HCT116 (cell line): Measurements from ENCODE around the gene UCHL5. TPM values are rescaled to one million over a fixed set of nuclear protein-coding genes. Genes with fewer than 3 reads are reported as not detected.

Source experiments
- ATAC-seq: fragments of 200-7000 bp; cut with Tn5 transposase; 2 replicates; pipeline ENCODE4 v1.9.1; 2020; ENCODE audit warnings: mild to moderate bottlenecking, moderate library complexity
- BruUV-seq: library from RNA; stranded (reverse); fragments of 400-500 nt; replicated peaks from 2 replicates; lab custom pipeline; 2021; lab: Mats Ljungman, UMichigan
- CTCF ChIA-PET: fragments of 300-600 bp; sonication (Branson Sonifier 250); formaldehyde crosslinking; loops from one replicate; lab custom pipeline; 2021; ENCODE audit warnings: antibody characterized with exemption; lab: Charles Lee
- POLR2A ChIA-PET: fragments of 300-600, 350-600 bp; sonication (Branson Sonifier 250); formaldehyde crosslinking; loops from one replicate; lab custom pipeline; 2021; ENCODE audit warnings: antibody characterized with exemption; lab: Charles Lee
- RAD21 ChIA-PET, 2 experiments: fragments of 300-600 bp; sonication (Branson Sonifier 250); formaldehyde crosslinking; loops; one replicate each; lab custom pipeline; 2023; ENCODE audit warnings: low total read pairs in 2 of 2; ENCODE audit not compliant: uncharacterized antibody in 2 of 2, unreplicated experiment in 2 of 2, low non-redundant PET in 1 of 2; lab: Charles Lee
- DNase-seq: peaks from one replicate; pipeline ENCODE4 v3.0.0-alpha.2; 2010; ENCODE audit warnings: low read depth, low spot score
- H2AFZ ChIP-seq: fragments of 200-600 bp; shearing (Covaris generic), sonication (generic); 2 replicates; pipeline ENCODE4 v1.6.1; 2017; ENCODE audit warnings: low read depth, mixed run types, mixed read lengths, antibody characterized with exemption, low read length; ENCODE audit not compliant: poor library complexity, severe bottlenecking
- H3K27ac ChIP-seq: 2 replicates; pipeline ENCODE4 v1.5.1; 2012; ENCODE audit warnings: low read depth, low read length
- H3K27me3 ChIP-seq: fragments of 200-600 bp; sonication (generic); 2 replicates; pipeline ENCODE4 v1.6.1; 2016; ENCODE audit warnings: mixed run types, low read length, mixed read lengths; ENCODE audit not compliant: insufficient read depth
- H3K36me3 ChIP-seq, 2 experiments: fragments of 200-500 bp in 1 of 2; fragments of 200-600 bp in 1 of 2; sonication (Bioruptor generic) in 1 of 2; sonication (generic) in 1 of 2; 2 replicates each; pipeline versions ENCODE4 v1.5.1 to v1.6.1; 2014 to 2016; ENCODE audit warnings: low read length in 2 of 2, inconsistent platforms in 1 of 2, mixed read lengths in 1 of 2, mixed run types in 1 of 2; ENCODE audit not compliant: insufficient read depth in 2 of 2, control insufficient read depth in 1 of 2
- H3K4me1 ChIP-seq, 2 experiments: fragments of 200-600 bp in 1 of 2; sonication (generic) in 1 of 2; 2 replicates each; pipeline versions ENCODE4 v1.5.1 to v1.6.1; 2012 to 2017; ENCODE audit warnings: low read length in 2 of 2, inconsistent platforms in 1 of 2, mild to moderate bottlenecking in 1 of 2, mixed read lengths in 1 of 2, mixed run types in 1 of 2, moderate library complexity in 1 of 2; ENCODE audit not compliant: insufficient read depth in 2 of 2, control insufficient read depth in 1 of 2
- H3K4me2 ChIP-seq: fragments of 200-600 bp; sonication (generic); 2 replicates; pipeline ENCODE4 v1.6.1; 2017; ENCODE audit warnings: mixed run types, low read length, mixed read lengths
- H3K4me3 ChIP-seq, 2 experiments: fragments of 200-600 bp in 1 of 2; sonication (generic) in 1 of 2; replicated peaks in 1 of 2; 2 replicates each; pipeline ENCODE4 v1.5.1; 2011 to 2016; ENCODE audit warnings: low read length in 2 of 2, control low read depth in 1 of 2, low read depth in 1 of 2, mild to moderate bottlenecking in 1 of 2, mixed read lengths in 1 of 2, mixed run types in 1 of 2
- H3K79me2 ChIP-seq: fragments of 200-600 bp; sonication (generic); 2 replicates; pipeline ENCODE4 v1.6.1; 2017; ENCODE audit warnings: mild to moderate bottlenecking, mixed run types, low read length, moderate library complexity, mixed read lengths; ENCODE audit not compliant: insufficient read depth
- H3K9ac ChIP-seq: fragments of 200-600 bp; sonication (generic); 2 replicates; pipeline ENCODE4 v1.6.1; 2016; ENCODE audit warnings: low read length, mixed read lengths
- H3K9me2 ChIP-seq: fragments of 200-600 bp; sonication (generic), shearing (Covaris generic); 2 replicates; pipeline ENCODE4 v1.6.1; 2017; ENCODE audit warnings: mixed run types, mild to moderate bottlenecking, moderate library complexity; ENCODE audit not compliant: insufficient read depth
- H3K9me3 ChIP-seq, 2 experiments: fragments of 200-500 bp in 1 of 2; fragments of 200-600 bp in 1 of 2; sonication (Bioruptor generic) in 1 of 2; sonication (generic) in 1 of 2; 2 replicates each; pipeline ENCODE4 v1.6.1; 2014 to 2017; ENCODE audit warnings: low read length in 2 of 2, mixed read lengths in 2 of 2, inconsistent platforms in 1 of 2, low read depth in 1 of 2, mild to moderate bottlenecking in 1 of 2, mixed run types in 1 of 2, moderate library complexity in 1 of 2; ENCODE audit not compliant: control insufficient read depth in 1 of 2, insufficient read depth in 1 of 2
- H4K20me1 ChIP-seq: fragments of 200-600 bp; sonication (generic), shearing (Covaris generic); 2 replicates; pipeline ENCODE4 v1.6.1; 2017; ENCODE audit warnings: mixed run types, mild to moderate bottlenecking, moderate library complexity; ENCODE audit not compliant: insufficient read depth
- ATF3 ChIP-seq: IDR thresholded peaks from 2 replicates; pipeline ENCODE4 v1.6.1; 2012
- CEBPB ChIP-seq: IDR thresholded peaks from 2 replicates; pipeline ENCODE4 v1.6.1; 2012; ENCODE audit warnings: low read depth
- EGR1 ChIP-seq: IDR thresholded peaks from 2 replicates; pipeline ENCODE4 v1.6.1; 2012; ENCODE audit warnings: low read depth
- ELF1 ChIP-seq: IDR thresholded peaks from 2 replicates; pipeline ENCODE4 v1.6.1; 2012; ENCODE audit warnings: low read depth, borderline replicate concordance
- EZH2 ChIP-seq: fragments of 200-600 bp; sonication (generic); IDR thresholded peaks from 2 replicates; pipeline ENCODE4 v1.6.1; 2017; ENCODE audit warnings: antibody characterized with exemption, mixed run types
- EZH2phosphoT487 ChIP-seq: fragments of 200-600 bp; IDR thresholded peaks from 2 replicates; pipeline ENCODE4 v1.6.1; 2018; ENCODE audit warnings: antibody characterized with exemption, borderline replicate concordance
- FOSL1 ChIP-seq: IDR thresholded peaks from 2 replicates; pipeline ENCODE4 v1.6.1; 2012; ENCODE audit warnings: low read depth
- JUND ChIP-seq: IDR thresholded peaks from 2 replicates; pipeline ENCODE4 v1.6.1; 2012
- MAX ChIP-seq: IDR thresholded peaks from 2 replicates; pipeline ENCODE4 v1.6.1; 2012
- POLR2A ChIP-seq: IDR thresholded peaks from 2 replicates; pipeline ENCODE4 v1.7.0; 2011; ENCODE audit warnings: borderline replicate concordance; ENCODE audit not compliant: insufficient read depth, insufficient read length; ENCODE audit errors: extremely low read depth
- RAD21 ChIP-seq: IDR thresholded peaks from 2 replicates; pipeline ENCODE4 v1.6.1; 2012; ENCODE audit warnings: low read depth, mild to moderate bottlenecking
- REST ChIP-seq: IDR thresholded peaks from 2 replicates; pipeline ENCODE4 v1.6.1; 2012; ENCODE audit warnings: low read depth
- SIN3A ChIP-seq: IDR thresholded peaks from 2 replicates; pipeline ENCODE4 v1.6.1; 2012; ENCODE audit warnings: low read depth
- SRF ChIP-seq: IDR thresholded peaks from 2 replicates; pipeline ENCODE4 v1.6.1; 2012; ENCODE audit warnings: low read depth
- TCF7L2 ChIP-seq: IDR thresholded peaks from 2 replicates; pipeline ENCODE4 v1.7.0; 2011; ENCODE audit warnings: borderline replicate concordance, inconsistent platforms; ENCODE audit not compliant: insufficient read depth, insufficient read length; ENCODE audit errors: extremely low read depth
- ZBTB33 ChIP-seq: IDR thresholded peaks from 2 replicates; pipeline ENCODE4 v1.6.1; 2011; ENCODE audit warnings: mild to moderate bottlenecking, low read length, moderate library complexity; ENCODE audit not compliant: insufficient replicate concordance; ENCODE audit errors: extremely low read depth
- ZFX ChIP-seq: fragments of 450-650 bp; IDR thresholded peaks from 2 replicates; pipeline ENCODE4 v1.6.1; 2017
- ZNF274 ChIP-seq: fragments of 200-500 bp; sonication (Bioruptor generic); IDR thresholded peaks from 2 replicates; pipeline ENCODE4 v1.6.1; 2014; ENCODE audit warnings: mild to moderate bottlenecking, low read depth, low read length, inconsistent platforms
- intact Hi-C: fragments of 100-400 bp; cut with micrococcal nuclease; formaldehyde crosslinking; loops from 2 replicates; pipeline ENCODE4 v1.10.0; 2022
- total RNA-seq: library from RNA; stranded (reverse); gene quantifications from one replicate; pipeline ENCODE4 v1.2.1, GENCODE V29; 2021; ENCODE audit not compliant: unreplicated experiment

Gene UCHL5
- total RNA-seq, 1 experiment from 2014 or later, result 75.8 TPM

- Histone ChIP-seq H4K20me1 (no peaks in the 10 kb centered on the region), H3K4me1 (no peaks in the 10 kb centered on the region), H3K9me2 (no peaks in the 10 kb centered on the region), H3K9me3 (no peaks in the 10 kb centered on the region), H3K36me3 (peaks cover 27 to 36% of the 10 kb centered on the region in 2 experiments), H3K4me3 (no peak overlapping the region), H3K27me3 (no peaks in the 10 kb centered on the region), H3K4me2 (no peak overlapping the region), H3K9ac (no peak overlapping the region), H3K79me2 (no peaks in the 10 kb centered on the region), H2AFZ (no peak overlapping the region), H3K27ac (no peak overlapping the region)
- DNase-seq, result no peak
- ChIA-PET CTCF (interaction anchor here (1.4 kb wide), 1 partner anchor 17 kb away, joined by 3 read pairs; no protein-coding TSS in a partner anchor), POLR2A (no interaction called here), RAD21 (no interaction called here)
- no TSS peak for BruUV-seq
- TF ChIP-seq ATF3 (no peak), FOSL1 (no peak), ZBTB33 (no peak), EGR1 (no peak), EZH2phosphoT487 (no peak), ZNF274 (no peak), ZFX (no peak), JUND (no peak), EZH2 (no peak), REST (no peak), SRF (no peak), SIN3A (no peak), CEBPB (no peak), POLR2A (no peak), TCF7L2 (no peak), MAX (no peak), RAD21 (no peak), ELF1 (no peak)
- intact Hi-C loops, result no loop called here
- no peak for ATAC-seq
Observed at GRCh38 chr1:193086342-193086741, 27.2 kb upstream of the UCHL5 start.
